GM12878 (cell line): ENCODE results near the gene ARHGEF17.

Source experiments
- CBFB ChIP-seq: IDR thresholded peaks from 2 replicates; pipeline ENCODE4 v1.6.1; 2016; ENCODE audit warnings: antibody characterized with exemption, low read depth
- ESRRA ChIP-seq: IDR thresholded peaks from 2 replicates; pipeline ENCODE4 v1.6.1; 2012; ENCODE audit warnings: mild to moderate bottlenecking, low read length, improper control_type of control experiment
- POLR2A ChIP-seq: IDR thresholded peaks from 2 replicates; pipeline ENCODE4 v1.6.1; 2011; ENCODE audit warnings: low read depth, mild to moderate bottlenecking, low read length
- SMAD1 ChIP-seq: fragments of 450-650 bp; IDR thresholded peaks from 2 replicates; pipeline ENCODE4 v1.6.1; 2018; ENCODE audit warnings: mild to moderate bottlenecking, low read depth; ENCODE audit not compliant: partially characterized antibody
- SREBF2 ChIP-seq: IDR thresholded peaks from 2 replicates; pipeline ENCODE4 v1.6.1; 2012; ENCODE audit warnings: mild to moderate bottlenecking, low read length
- ZNF274 ChIP-seq: IDR thresholded peaks from one replicate; pipeline ENCODE4 v1.8.0; 2011; ENCODE audit not compliant: insufficient read length, insufficient read depth
- ZZZ3 ChIP-seq: IDR thresholded peaks from 2 replicates; pipeline ENCODE4 v1.6.1; 2011; ENCODE audit warnings: low read depth; ENCODE audit not compliant: control insufficient read depth, insufficient read length
- TF ChIP-seq, protein P1 (sequence below), 3 experiments: IDR thresholded peaks in 2 of 3; conservative IDR thresholded peaks in 1 of 3; 2 replicates each; pipeline ENCODE4 v1.5.1; 2011; ENCODE audit warnings: low read depth in 3 of 3, low read length in 3 of 3, mild to moderate bottlenecking in 3 of 3, control low read depth in 2 of 3, moderate library complexity in 2 of 3, inconsistent platforms in 1 of 3, mixed read lengths in 1 of 3; ENCODE audit not compliant: control insufficient read depth in 2 of 3, insufficient read depth in 1 of 3; ENCODE audit errors: extremely low read depth in 1 of 3
- TF ChIP-seq, protein P2 (sequence below): fragments of 450-650 bp; formaldehyde crosslinking; IDR thresholded peaks from 2 replicates; pipeline ENCODE4 v1.4.0; 2022; ENCODE audit warnings: mild to moderate bottlenecking, moderate library complexity
- TF ChIP-seq, protein P3 (sequence below): fragments of 450-650 bp; IDR thresholded peaks from 2 replicates; pipeline ENCODE4 v1.6.1; 2018; ENCODE audit warnings: mild to moderate bottlenecking, low read depth, moderate library complexity; ENCODE audit not compliant: partially characterized antibody

DNA sequence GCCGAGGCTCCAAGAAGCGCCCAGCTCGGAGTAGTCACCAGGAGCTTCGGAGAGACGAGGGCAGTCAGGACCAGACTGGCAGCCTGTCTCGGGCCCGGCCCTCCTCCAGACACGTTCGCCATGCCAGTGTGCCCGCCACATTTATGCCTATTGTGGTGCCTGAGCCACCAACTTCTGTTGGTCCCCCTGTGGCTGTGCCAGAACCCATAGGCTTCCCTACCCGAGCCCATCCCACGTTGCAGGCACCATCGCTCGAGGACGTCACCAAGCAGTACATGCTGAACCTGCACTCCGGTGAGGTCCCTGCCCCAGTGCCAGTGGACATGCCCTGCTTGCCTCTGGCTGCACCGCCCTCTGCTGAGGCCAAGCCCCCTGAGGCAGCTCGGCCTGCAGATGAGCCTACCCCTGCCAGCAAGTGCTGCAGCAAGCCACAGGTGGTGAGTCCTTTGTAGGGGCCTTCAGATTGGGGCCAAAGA, 3.4 kb downstream of the ARHGEF17 start:
- TF ChIP-seq, protein P1, sequence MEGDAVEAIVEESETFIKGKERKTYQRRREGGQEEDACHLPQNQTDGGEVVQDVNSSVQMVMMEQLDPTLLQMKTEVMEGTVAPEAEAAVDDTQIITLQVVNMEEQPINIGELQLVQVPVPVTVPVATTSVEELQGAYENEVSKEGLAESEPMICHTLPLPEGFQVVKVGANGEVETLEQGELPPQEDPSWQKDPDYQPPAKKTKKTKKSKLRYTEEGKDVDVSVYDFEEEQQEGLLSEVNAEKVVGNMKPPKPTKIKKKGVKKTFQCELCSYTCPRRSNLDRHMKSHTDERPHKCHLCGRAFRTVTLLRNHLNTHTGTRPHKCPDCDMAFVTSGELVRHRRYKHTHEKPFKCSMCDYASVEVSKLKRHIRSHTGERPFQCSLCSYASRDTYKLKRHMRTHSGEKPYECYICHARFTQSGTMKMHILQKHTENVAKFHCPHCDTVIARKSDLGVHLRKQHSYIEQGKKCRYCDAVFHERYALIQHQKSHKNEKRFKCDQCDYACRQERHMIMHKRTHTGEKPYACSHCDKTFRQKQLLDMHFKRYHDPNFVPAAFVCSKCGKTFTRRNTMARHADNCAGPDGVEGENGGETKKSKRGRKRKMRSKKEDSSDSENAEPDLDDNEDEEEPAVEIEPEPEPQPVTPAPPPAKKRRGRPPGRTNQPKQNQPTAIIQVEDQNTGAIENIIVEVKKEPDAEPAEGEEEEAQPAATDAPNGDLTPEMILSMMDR (IDR thresholded peaks at IDR 0.05 in 2 of 3, conservative IDR thresholded peaks at IDR 0.05 in 1 of 3; ENCODE audit: control insufficient read depth in 2 of 3, extremely low read depth in 1 of 3, insufficient read depth in 1 of 3, low read depth in 3 of 3, low read length in 3 of 3), result no peak
- no peak for TF ChIP-seq SMAD1
- no peak for TF ChIP-seq SREBF2
- no peak for TF ChIP-seq POLR2A
- no peak for TF ChIP-seq CBFB
- TF ChIP-seq, protein P2, sequence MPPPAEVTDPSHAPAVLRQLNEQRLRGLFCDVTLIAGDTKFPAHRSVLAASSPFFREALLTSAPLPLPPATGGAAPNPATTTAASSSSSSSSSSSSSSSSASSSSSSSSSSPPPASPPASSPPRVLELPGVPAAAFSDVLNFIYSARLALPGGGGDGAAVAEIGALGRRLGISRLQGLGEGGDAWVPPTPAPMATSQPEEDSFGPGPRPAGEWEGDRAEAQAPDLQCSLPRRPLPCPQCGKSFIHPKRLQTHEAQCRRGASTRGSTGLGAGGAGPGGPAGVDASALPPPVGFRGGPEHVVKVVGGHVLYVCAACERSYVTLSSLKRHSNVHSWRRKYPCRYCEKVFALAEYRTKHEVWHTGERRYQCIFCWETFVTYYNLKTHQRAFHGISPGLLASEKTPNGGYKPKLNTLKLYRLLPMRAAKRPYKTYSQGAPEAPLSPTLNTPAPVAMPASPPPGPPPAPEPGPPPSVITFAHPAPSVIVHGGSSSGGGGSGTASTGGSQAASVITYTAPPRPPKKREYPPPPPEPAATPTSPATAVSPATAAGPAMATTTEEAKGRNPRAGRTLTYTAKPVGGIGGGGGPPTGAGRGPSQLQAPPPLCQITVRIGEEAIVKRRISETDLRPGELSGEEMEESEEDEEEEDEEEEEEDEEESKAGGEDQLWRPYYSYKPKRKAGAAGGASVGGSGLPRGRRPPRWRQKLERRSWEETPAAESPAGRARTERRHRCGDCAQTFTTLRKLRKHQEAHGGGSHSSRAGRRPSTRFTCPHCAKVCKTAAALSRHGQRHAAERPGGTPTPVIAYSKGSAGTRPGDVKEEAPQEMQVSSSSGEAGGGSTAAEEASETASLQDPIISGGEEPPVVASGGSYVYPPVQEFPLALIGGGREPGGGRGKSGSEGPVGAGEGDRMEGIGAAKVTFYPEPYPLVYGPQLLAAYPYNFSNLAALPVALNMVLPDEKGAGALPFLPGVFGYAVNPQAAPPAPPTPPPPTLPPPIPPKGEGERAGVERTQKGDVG (CRISPR knock-in tag), result no peak
- TF ChIP-seq ZZZ3, result no peak
- no peak for TF ChIP-seq ZNF274
- TF ChIP-seq, protein P3, sequence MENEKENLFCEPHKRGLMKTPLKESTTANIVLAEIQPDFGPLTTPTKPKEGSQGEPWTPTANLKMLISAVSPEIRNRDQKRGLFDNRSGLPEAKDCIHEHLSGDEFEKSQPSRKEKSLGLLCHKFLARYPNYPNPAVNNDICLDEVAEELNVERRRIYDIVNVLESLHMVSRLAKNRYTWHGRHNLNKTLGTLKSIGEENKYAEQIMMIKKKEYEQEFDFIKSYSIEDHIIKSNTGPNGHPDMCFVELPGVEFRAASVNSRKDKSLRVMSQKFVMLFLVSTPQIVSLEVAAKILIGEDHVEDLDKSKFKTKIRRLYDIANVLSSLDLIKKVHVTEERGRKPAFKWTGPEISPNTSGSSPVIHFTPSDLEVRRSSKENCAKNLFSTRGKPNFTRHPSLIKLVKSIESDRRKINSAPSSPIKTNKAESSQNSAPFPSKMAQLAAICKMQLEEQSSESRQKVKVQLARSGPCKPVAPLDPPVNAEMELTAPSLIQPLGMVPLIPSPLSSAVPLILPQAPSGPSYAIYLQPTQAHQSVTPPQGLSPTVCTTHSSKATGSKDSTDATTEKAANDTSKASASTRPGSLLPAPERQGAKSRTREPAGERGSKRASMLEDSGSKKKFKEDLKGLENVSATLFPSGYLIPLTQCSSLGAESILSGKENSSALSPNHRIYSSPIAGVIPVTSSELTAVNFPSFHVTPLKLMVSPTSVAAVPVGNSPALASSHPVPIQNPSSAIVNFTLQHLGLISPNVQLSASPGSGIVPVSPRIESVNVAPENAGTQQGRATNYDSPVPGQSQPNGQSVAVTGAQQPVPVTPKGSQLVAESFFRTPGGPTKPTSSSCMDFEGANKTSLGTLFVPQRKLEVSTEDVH, result no peak
- TF ChIP-seq ESRRA, result no peak
